GM10266 (cell line): ENCODE measurements around the gene FEM1B.

ENCODE experiments used
- DNase-seq: peaks from one replicate; pipeline ENCODE4 v3.0.0; 2012; ENCODE audit errors: extremely low spot score
- TF ChIP-seq, protein P1 (sequence below): IDR thresholded peaks from 2 replicates; pipeline ENCODE4 v1.5.1; 2012; ENCODE audit warnings: mild to moderate bottlenecking, low read depth; ENCODE audit not compliant: control insufficient read depth, insufficient read depth; ENCODE audit errors: missing control alignments

Gene FEM1B

DNA sequence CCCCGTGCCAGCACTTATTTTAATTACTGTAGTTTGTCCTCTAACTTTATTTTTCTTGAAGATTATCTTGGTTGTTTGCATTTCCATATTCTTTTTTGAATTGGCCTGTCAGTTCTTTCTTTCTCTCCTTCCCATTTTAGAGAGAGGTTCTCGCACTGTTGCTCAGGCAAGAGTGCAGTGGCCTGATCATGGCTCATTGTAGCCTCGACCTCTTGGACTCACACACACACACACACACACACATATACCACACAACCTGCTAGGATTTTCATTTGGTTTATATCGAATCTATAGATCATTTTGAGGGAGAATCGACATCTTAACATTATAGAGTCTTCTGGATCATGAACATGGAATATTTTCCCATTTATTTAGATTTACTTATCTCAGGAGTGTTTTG, 8.7 kb downstream of the FEM1B start:
- TF ChIP-seq, protein P1, sequence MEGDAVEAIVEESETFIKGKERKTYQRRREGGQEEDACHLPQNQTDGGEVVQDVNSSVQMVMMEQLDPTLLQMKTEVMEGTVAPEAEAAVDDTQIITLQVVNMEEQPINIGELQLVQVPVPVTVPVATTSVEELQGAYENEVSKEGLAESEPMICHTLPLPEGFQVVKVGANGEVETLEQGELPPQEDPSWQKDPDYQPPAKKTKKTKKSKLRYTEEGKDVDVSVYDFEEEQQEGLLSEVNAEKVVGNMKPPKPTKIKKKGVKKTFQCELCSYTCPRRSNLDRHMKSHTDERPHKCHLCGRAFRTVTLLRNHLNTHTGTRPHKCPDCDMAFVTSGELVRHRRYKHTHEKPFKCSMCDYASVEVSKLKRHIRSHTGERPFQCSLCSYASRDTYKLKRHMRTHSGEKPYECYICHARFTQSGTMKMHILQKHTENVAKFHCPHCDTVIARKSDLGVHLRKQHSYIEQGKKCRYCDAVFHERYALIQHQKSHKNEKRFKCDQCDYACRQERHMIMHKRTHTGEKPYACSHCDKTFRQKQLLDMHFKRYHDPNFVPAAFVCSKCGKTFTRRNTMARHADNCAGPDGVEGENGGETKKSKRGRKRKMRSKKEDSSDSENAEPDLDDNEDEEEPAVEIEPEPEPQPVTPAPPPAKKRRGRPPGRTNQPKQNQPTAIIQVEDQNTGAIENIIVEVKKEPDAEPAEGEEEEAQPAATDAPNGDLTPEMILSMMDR, result no peak
- DNase-seq, result no peak

DNA sequence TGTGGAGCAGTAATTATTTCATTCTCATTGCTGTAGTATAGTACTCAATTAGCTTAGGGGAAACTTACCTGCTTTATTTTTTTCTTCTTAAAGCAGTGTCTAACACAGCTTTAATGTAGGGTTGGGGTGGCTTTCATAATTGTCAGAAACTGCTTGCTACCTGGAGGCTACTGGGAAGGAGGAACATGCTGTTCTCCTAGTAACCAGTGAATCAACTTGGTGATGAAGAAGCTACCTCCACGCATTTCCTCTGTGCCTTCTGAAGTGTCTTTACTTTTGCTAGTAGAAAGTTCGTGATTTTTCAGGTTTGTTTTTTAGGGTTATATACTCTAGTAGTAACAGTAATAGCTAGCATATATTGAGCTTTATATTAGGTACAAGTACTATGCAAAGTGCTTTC, 11.5 kb downstream of the FEM1B start:
- TF ChIP-seq, protein P1, result no peak
- DNase-seq, result no peak

DNA sequence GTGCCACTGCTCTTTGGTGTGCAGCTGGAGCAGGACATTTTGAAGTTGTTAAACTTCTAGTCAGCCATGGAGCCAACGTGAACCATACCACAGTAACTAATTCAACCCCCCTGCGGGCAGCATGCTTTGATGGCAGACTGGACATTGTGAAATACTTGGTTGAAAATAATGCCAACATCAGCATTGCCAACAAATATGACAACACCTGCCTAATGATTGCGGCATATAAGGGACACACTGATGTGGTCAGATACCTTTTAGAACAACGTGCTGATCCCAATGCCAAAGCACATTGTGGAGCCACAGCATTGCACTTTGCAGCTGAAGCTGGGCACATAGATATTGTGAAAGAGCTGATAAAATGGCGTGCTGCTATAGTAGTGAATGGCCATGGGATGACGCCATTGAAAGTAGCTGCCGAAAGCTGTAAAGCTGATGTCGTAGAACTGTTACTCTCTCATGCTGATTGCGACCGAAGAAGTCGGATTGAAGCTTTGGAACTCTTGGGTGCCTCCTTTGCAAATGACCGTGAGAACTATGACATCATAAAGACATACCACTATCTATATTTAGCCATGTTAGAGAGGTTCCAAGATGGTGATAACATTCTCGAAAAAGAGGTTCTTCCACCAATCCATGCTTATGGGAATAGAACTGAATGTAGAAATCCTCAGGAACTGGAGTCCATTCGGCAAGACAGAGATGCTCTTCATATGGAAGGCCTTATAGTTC, 12.2 kb downstream of the FEM1B start:
- DNase-seq, result no peak
- TF ChIP-seq, protein P1, result no peak

DNA sequence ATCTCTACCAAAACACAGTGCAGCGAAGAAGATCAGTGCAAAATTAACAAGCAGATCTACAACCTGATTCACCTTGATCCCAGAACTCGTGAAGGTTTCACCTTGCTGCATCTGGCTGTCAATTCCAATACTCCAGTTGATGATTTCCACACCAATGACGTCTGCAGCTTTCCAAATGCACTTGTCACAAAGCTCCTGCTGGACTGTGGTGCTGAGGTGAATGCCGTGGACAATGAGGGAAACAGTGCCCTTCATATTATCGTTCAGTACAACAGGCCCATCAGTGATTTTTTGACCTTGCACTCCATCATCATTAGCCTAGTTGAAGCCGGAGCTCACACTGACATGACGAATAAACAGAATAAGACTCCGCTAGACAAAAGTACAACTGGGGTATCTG, 13.2 kb downstream of the FEM1B start:
- TF ChIP-seq, protein P1, result no peak
- no peak for DNase-seq

DNA sequence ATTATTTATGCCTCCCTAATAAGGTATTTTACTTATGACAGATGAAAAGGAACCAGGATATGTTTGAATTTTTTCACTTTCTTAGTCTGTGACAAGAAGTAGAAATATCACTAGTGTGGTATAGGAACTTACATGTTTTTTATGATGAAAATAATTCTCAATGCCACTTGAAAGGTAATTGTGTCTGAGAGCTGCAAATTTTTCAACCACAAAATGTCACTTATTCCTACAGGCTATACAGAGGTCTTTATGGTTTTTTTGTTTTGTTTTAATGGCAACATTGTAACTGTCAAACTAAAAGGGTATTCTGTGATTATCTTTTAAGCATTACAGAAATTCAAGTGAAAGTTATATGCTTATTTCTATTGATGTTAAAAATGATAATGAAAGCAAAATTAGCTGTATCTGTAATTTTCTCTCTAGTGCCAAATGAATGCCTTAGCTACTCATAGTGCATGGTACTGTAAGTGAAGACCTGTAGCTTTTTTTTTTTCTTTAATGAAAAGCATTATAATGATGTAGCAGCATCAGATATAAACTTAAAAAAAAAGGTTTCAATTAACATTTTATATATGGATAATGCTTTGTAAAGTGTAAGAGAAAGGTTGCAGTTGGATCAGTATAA, 14.7 kb downstream of the FEM1B start:
- TF ChIP-seq, protein P1, result no peak
- DNase-seq, result no peak

DNA sequence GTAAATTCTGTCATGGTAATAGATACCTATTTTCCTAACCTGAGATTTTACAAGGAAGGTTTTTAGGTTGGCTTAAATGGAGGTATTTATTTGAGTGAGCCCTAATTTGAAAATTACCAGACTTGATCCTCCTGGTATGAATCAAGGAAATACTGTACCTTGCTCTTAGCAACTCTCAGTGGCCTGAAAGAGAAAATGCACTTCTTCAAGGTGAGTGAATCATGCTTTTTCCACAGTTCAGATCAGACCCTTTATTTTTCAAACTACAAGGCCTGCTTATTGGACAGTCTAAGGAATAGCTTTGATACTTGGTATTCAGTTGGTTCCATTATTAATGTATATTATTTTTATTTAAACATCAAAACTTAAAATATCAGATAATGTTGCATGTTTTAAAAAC, 15.4 kb downstream of the FEM1B start:
- DNase-seq, result no peak
- TF ChIP-seq, protein P1, result no peak
